SH-SY5Y (cell line): Measurements from ENCODE around the gene ABCB8.

Experiments
- GATA2 ChIP-seq: IDR thresholded peaks from 2 replicates; pipeline ENCODE4 v1.6.1; 2011; ENCODE audit warnings: mild to moderate bottlenecking, low read depth, low read length
- GATA3 ChIP-seq: IDR thresholded peaks from 2 replicates; pipeline ENCODE4 v1.6.1; 2011; ENCODE audit warnings: low read depth, mild to moderate bottlenecking, low read length, moderate library complexity

DNA sequence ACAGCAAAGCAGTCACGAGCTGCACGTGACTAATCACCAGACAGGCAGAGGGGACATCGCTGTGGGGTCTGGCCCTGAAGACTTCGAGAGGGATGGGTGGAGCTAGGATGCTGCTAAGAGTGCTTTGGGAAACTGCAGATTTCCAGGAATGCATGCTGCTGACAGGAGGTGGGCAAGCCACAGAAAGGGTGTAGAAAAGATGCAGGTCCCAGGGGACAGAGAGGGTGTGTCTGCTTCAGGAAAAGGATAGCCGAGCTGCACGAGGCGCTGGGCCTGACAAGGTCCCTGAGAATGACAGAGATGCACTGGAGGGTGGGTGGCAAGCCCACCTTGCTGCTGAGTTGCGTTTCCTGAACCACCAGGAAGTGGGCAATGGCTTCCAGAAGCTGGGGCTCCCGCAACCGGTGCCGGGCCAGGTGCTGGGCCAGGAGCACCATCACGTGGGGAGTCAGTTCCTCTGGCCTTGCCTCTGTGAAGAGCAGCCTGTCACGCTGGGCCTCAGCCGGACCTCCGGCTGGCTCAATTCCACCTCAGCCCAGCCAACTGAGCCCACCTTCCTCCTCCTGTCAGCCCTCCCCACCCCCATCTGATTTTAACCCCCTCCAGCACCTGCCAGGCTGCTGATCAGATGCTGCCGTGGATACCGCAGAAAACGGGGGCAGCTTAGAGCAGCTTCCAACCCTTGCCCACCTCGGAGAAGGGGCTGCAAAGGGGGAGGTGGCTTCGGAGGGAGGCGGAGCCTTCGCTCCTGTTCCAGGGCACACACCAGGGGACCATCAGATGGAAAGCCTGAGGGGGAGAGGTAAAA is 50.2 kb downstream of the ABCB8 start:
- TF ChIP-seq GATA3 (no peak), GATA2 (no peak)
